Measurements from ENCODE around the gene PPP1R37. TPM values are rescaled to one million over a fixed set of nuclear protein-coding genes. Genes with fewer than 3 reads are reported as not detected.

Gene PPP1R37
- total RNA-seq, 1 experiment from 2014 or later = 33.6 TPM

GRCh38 chr19:45135176-45135885, 42.4 kb downstream of the PPP1R37 start:
- no peaks in the 10 kb centered on the region for H3K27me3 Mint-ChIP-seq (ENCODE audit: low read depth)
- no peak overlapping the region for H3K4me2 ChIP-seq (ENCODE audit: insufficient read depth, insufficient read length, low read length)
- peak overlapping the region; percentile 46; the same call in 1 of the 2 replicates for H3K14ac ChIP-seq (ENCODE audit: insufficient read depth, low read length)
- no peak overlapping the region for H2BK120ac ChIP-seq (ENCODE audit: low read depth, low read length, poor library complexity, severe bottlenecking)
- H4K5ac ChIP-seq (ENCODE audit: insufficient read length, low read depth, low read length) = no peak overlapping the region
- H3K18ac ChIP-seq (ENCODE audit: insufficient read length, low read depth, low read length) = no peak overlapping the region
- no peak overlapping the region for H2BK15ac ChIP-seq (ENCODE audit: low read depth, low read length)
- H3K4me1 ChIP-seq (ENCODE audit: insufficient read depth, low read length) = no peaks in the 10 kb centered on the region; the same call in 1 of the 2 replicates
- no peak overlapping the region for H2AFZ ChIP-seq (ENCODE audit: low read length)
- no peak overlapping the region for H2BK5ac ChIP-seq (ENCODE audit: insufficient read length, low read length)
- no peak for TF ChIP-seq CTCF (conservative IDR thresholded peaks at IDR 0.05)
- H3K9me3 ChIP-seq (ENCODE audit: control insufficient read depth, low read depth, low read length) = no peaks in the 10 kb centered on the region
- no peak overlapping the region for H2BK20ac ChIP-seq (ENCODE audit: low read depth, low read length, poor library complexity, severe bottlenecking)
- no peaks in the 10 kb centered on the region; the same call in 1 of the 2 replicates for H3K79me2 ChIP-seq (ENCODE audit: insufficient read depth, low read length)
- peaks cover 4% of the 10 kb centered on the region for H3K23me2 ChIP-seq (ENCODE audit: insufficient read length, low read depth, low read length, poor library complexity, severe bottlenecking)
- no peak overlapping the region for H4K8ac ChIP-seq (replicated peaks; ENCODE audit: insufficient read length, low read depth, low read length)
- H3K4me3 Mint-ChIP-seq = no peak overlapping the region
- no CpG with 5 or more reads among the region's 21 CpGs for WGBS (ENCODE audit: extremely low coverage, insufficient read length, low lambda C conversion rate)
- peak overlapping the region in 2 of 3 experiments; percentile 31 to 87; a peak in 2 of 7 replicates for H3K27ac Mint-ChIP-seq
- H4K91ac ChIP-seq (ENCODE audit: insufficient read length, low read depth, low read length) = no peak overlapping the region
- H3K56ac ChIP-seq (ENCODE audit: insufficient read length, low read depth, low read length) = no peak overlapping the region
- no peaks in the 10 kb centered on the region for H3K9me3 Mint-ChIP-seq
- H3T11ph ChIP-seq (ENCODE audit: low read length) = no peak overlapping the region
- H3K36me3 Mint-ChIP-seq (ENCODE audit: insufficient read depth in 1 of 3, low read depth in 3 of 3) = peaks cover 0 to under 1% (median 0%) of the 10 kb centered on the region in 3 experiments; a peak in 2 of 7 replicates
- H4K20me1 ChIP-seq (ENCODE audit: control insufficient read depth, insufficient read depth, insufficient read length) = no peaks in the 10 kb centered on the region
- no peak overlapping the region for H3K23ac ChIP-seq (ENCODE audit: insufficient read length, low read depth, low read length)
- H2BK12ac ChIP-seq (ENCODE audit: insufficient read length, low read depth, low read length) = no peak overlapping the region
- no peak overlapping the region for H3K9ac ChIP-seq (ENCODE audit: extremely low read depth, insufficient read length, low read length)
- peaks cover 39 to 40% of the 10 kb centered on the region in 2 experiments for H3K4me1 Mint-ChIP-seq
- DNase-seq = no peak
- H3K4ac ChIP-seq (ENCODE audit: low read depth, low read length) = no peak overlapping the region
- H3K27ac ChIP-seq (ENCODE audit: insufficient read length, low read depth, low read length) = no peak overlapping the region
- no peak overlapping the region for H2AK5ac ChIP-seq (ENCODE audit: insufficient read length, low read length)
- no peaks in the 10 kb centered on the region for H3K27me3 ChIP-seq (ENCODE audit: insufficient read depth, low read length)
- no peaks in the 10 kb centered on the region for H3K79me1 ChIP-seq (ENCODE audit: insufficient read depth, low read depth, low read length, poor library complexity, severe bottlenecking)

Data from H9 (cell line).